Measurements from ENCODE around the gene DVL1. TPM values are rescaled to one million over a fixed set of nuclear protein-coding genes. Genes with fewer than 3 reads are reported as not detected.

DVL1 gene
- total RNA-seq, 1 donor from 2014 or later: 70.8 TPM

DNA sequence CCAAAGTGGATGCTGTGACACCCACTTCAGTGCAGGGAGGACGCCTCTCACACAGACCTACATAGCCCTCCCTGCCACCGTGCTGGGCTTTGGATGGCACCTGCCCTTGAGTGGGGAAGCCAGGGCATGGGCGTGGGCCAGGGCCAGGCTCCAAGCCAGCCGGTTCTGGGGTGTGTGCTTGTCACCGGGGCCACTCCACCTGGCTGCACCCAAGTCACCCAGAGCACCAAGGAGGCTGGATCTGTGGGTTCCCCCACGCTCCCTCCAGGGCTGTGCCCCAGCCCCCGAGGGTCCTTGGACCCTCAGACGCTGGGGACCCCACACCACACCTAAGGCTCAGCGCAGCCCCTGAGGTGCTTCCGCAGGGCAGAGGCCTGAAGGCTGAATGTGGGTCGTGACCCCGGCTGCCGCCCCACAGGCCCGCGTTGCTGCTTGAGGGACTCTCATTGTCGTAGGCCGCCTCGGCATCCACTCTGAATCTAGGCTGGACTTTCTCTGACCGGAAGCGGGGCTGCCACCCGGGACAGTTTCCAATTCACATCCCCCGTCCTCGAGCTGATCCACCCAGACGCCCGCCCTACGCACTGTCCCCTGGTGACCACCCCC lies 7.7 kb upstream of the DVL1 start:
- DNase-seq (ENCODE audit: low read depth): no peak

DNA sequence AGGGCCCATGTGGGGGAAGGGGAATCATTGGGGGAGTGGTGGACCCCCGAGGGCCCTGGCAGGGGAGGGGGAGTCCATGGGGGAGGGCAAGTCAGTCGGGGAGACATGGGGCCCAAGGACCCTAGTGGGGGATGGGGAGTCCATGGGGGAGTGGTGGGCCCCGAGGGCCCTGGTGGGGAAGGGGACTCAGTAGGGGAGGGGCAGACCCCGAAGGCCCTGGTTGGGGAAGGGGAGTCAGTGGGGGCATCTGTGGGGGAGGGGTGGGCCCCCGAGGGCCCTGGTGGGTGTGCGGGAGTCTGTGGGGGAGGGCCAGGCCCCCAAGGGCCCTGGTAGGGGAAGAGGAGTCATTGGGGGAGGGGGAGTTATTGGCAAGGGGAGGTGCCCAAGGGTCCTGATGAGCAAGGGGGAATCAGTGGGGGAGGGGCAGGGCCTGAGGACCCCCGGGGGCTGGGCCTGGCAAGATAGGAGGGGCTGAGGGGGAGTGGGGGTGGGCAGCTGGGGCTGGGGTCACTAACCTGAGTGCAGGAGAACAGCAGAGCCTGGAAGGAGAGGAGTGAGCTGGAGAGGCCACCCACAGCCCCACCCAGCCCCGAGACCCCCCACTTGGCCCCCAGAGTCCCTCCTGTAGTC lies 7.1 kb upstream of the DVL1 start:
- DNase-seq (ENCODE audit: low read depth): no peak

- no peak for DNase-seq (ENCODE audit: low read depth)
Measured at GRCh38 chr1:1355416-1355815, 6.2 kb upstream of the DVL1 start.

GRCh38 chr1:1354271-1355247 lies 5.3 kb upstream of the DVL1 start:
- DNase-seq (ENCODE audit: low read depth): no peak

- no peak for DNase-seq (ENCODE audit: low read depth)
Measured at GRCh38 chr1:1353389-1354151, 4.4 kb upstream of the DVL1 start.

GRCh38 chr1:1352786-1353388 lies 3.7 kb upstream of the DVL1 start:
- no peak for DNase-seq (ENCODE audit: low read depth)

- DNase-seq (ENCODE audit: low read depth): no peak
Measured at GRCh38 chr1:1351511-1352427, 2.6 kb upstream of the DVL1 start.

GRCh38 chr1:1348420-1349255 lies 580 bp downstream of the DVL1 start:
- DNase-seq (ENCODE audit: low read depth): peak; percentile 23

- peak; percentile 34 for DNase-seq (ENCODE audit: low read depth)
Measured at GRCh38 chr1:1347663-1348419, 1.4 kb downstream of the DVL1 start.

DNA sequence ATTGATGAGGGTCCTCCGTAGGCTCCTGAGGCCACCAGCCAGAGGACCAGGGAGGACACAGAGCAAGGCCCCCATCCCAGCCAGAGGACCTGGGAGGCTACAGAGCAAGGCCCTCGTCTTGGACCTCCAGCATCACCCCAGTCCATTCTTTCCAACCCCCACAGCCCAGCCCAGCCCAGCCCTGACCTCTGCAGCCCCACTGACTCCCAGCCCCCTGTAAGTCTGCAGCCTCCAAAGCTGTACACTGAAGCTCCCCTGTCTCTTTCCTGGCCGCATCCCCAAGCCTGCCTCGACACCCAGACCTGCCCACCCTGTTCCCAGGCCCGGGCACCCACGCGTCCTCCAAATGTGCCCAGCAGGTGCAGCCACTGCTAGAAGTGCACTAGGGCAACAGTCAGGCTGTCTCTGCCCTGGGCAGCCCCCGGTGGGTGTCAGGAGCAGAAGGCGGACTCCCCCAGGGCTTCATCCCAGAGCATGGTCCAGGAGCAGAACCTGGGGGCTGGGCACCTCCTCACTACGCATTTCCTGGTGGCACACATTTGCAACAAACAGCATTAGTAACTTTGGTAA lies 2.1 kb downstream of the DVL1 start:
- no peak for DNase-seq (ENCODE audit: low read depth)

- no peak for DNase-seq (ENCODE audit: low read depth)
Measured at GRCh38 chr1:1346501-1346890, 2.7 kb downstream of the DVL1 start.

- DNase-seq (ENCODE audit: low read depth): no peak
Measured at GRCh38 chr1:1345860-1346500, 3.2 kb downstream of the DVL1 start.

DNA sequence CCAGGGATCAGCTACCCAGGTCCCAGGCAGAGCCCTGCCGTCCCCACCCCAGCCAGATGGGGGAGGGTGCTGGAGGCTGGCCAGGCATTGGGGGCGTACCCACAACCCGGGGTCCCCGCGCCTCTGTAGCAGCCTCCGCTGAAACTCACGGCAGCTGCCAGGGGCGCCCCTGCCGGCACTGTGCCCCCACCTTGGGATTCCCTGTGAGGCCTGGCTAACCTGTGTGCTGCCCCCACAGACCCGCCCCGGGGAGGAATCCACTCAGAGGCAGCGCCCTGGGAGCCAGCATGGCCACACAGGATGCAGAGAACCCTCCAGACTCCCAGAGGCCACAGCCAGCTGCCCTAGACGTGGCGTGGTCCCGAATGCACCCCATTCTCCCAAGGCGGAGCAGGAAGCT lies 3.8 kb downstream of the DVL1 start:
- no peak for DNase-seq (ENCODE audit: low read depth)

- peak; percentile 79 for DNase-seq (ENCODE audit: low read depth)
Measured at GRCh38 chr1:1344655-1345361, 4.4 kb downstream of the DVL1 start.

DNA sequence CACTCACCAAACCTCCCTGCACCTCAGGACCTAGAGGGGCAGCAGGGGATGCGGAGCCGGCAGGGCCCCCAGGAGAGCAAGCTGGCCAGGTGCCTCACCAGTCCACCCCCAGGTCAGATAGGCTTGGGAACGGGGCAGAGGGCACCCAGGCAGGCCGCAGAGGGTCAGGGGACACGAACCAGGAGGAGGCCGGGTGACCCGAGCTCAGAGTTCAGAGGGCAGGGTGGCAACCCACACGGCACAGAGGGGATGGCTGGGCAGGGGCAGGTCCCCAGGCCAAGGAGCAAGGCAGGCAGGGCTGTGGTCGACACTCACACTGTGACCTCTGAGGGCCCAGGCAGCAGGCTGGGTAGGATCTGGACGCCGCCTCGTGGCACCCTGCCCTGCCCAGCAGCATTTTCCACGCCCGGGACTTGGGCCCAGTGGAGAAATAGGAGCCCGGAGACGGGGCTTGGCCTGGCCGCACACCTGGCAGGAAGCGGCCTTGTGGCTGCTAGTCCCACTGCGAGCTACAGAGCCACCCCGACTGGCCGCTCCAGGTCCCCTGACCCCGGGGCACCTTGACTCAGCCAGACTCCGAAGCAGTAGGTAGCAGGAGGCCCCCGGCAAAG lies 5.3 kb downstream of the DVL1 start:
- no peak for DNase-seq (ENCODE audit: low read depth)

GRCh38 chr1:1342584-1343115 lies 6.6 kb downstream of the DVL1 start:
- no peak for DNase-seq (ENCODE audit: low read depth)
